ENCODE data around the gene HPGDS.
"Not testable (repeated sequence)": the region's sequence is repeated elsewhere in the genome, so short reads cannot be mapped to it uniquely, and the experiment has no call there.

The HPGDS gene

DNA sequence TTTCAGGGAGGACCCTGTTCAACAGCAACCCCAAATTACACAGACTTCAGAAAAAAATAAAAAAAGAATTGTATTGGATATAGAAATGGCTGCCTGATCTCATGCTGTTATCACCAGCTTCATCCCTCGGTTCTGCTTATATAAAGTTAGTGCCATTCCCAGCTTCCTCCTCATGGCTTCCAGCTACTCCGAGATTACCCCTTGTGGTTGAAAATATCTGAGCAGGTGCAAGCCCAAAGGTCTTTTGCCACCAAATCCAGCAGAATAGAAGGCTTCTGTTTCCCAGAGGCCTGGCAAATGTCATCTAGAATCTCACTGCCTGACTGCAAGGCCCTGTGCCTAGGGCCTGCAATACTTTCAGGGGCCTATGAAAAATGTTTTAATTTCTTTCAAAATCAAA is 13.8 kb upstream of the HPGDS start:
- DNase-seq, result no peak

- no peak for DNase-seq
These were observed 11.8 kb upstream of the HPGDS start for GRCh38 chr4:94354474-94354896.

- no peak for DNase-seq
These were observed 10.4 kb upstream of the HPGDS start for GRCh38 chr4:94352996-94353395.

DNA sequence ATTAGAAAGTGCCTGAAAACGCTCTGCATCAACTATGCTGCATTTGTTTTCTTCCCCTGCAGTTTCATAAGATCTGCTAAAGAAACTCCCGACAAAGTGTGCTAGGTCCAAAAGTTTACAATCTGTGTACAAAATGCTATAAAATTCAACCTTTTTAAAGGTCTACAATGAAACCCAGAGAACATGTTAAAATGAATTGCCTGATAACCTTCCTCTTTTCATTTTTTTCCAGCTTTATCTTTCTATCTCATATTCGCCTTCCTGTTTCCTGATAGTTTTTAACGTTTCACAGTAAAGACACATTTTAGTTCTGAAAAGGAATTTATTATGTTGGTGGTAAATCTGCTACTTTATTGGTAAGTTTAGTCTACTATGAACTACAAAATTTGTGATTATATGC is 9.5 kb upstream of the HPGDS start:
- DNase-seq, result no peak

DNA sequence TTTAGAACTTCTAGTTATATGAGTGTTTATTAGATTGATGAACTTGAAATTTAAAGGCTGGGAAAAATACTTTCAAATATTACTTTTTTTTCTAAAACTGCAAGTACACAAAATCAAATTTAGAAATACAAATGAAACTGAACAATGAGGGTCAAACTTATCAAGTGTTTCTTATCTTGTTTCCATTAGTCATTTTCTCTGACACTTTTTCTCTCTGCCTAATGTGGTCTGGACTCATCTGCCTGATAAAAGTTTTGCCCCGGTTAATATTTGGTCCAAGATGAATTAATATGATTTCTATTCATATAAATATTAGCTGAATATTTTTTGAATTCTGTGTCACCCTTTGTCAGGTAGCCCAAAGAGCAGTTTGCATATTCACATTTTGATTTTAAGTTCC is 8.7 kb upstream of the HPGDS start:
- no peak for DNase-seq

- no peak for DNase-seq
These were observed 7.5 kb upstream of the HPGDS start for GRCh38 chr4:94350095-94350494.

DNA sequence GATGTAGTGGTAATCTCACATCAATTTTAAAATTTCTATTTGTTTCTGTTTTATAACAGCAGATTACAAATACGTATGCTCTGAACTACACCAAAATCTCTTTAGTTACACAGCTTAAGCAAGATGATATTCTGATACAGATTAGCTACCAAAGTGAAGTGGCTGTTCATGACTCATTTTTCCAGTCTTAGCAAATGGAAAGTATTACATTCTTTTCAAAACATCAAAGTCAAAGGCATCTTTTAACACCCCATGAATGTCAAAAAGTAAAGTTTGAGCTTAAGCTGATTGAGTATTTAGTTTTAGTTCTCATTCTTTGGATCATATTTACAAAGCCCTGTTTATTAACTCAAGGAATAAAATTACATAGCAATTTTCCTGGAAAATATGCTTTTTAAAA is 6.6 kb upstream of the HPGDS start:
- no peak for DNase-seq

DNA sequence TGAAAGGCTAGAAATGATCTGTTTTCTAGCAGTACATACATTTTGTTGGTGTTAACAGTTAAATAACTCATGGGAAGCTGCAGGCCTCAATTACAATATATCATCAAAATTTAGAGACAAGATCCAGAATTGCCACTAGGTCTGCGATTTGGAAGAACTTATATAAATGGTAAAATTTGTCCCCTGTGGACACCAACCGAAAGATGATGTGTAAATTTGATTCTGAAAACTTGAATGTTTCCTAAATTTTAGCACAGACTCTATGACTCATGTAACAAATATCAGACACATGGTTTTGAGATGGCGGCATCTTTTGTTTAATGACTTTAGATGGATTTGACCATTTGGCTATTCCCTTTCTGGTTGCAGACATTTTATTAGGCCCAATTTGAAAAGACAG is 6.0 kb upstream of the HPGDS start:
- DNase-seq, result no peak

DNA sequence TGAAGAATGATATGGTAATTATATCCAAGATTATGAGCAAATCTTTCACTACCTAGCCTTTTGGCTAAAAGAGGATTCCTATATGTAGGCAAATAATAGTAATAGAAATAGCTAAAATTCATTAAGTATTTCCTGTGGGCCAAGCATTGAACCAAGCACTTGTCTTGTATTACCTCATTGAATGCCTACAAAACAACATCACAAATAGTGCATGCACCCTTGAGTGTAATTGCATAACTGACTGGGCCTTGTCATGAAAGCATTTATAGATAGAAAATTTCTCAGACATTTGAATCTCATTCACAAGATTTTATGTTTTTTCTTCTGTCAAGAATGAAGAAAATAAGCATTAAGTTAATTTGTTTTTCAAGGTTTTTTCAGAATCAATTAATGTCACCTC is 3.9 kb upstream of the HPGDS start:
- DNase-seq, result no peak

GRCh38 chr4:94345969-94346368 is 3.3 kb upstream of the HPGDS start:
- DNase-seq, result no peak

- no peak for DNase-seq
These were observed 2.6 kb upstream of the HPGDS start for GRCh38 chr4:94345266-94345665.

DNA sequence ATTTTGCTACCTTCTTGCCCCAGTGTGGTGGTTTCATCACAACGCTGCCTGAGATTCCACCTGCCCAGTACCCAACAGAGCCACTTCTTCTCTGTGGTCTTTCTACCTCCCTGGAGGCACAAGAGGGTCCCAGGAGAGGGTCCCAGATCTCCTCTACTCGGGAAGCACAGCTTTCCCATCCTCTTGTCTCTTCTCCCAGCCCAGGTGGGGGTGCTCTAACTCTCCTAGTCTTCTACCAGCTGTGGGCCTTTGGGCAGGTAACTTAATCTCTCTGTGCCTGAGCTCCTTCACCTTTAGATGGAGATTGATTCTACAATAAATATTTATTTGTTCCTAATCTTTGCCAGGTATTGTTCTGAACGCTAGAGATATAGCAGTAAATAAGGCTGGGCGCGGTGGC is 1.8 kb upstream of the HPGDS start:
- DNase-seq, result no peak

GRCh38 chr4:94341481-94342370 is 910 bp downstream of the HPGDS start:
- DNase-seq, result no peak

- DNase-seq, result peak; percentile 13 to 26
These were observed 2.9 kb downstream of the HPGDS start for GRCh38 chr4:94339779-94340178.

GRCh38 chr4:94338681-94339351 is 3.8 kb downstream of the HPGDS start:
- DNase-seq, result no peak

- DNase-seq, result not testable (repeated sequence)
These were observed 5.8 kb downstream of the HPGDS start for GRCh38 chr4:94336791-94337190.

DNA sequence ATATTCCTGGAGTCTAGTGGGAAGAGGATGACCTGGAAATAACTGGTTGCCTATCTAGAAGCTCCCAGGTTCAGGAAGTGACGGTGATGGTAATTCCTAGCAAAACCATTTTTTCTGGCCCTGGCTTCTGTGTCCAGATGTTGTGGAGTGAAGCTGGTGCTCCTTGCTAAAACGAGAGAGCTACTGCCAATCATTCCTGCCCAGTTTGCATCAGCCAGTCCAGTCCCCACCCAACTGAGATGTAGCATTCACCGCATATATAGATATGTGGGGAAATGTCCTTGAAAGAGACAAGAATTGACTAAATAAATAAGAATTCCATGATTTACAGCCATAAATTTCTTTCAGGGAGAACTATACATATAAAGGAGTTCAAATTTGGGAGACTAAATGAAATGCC is 6.3 kb downstream of the HPGDS start:
- DNase-seq, result no peak

- DNase-seq, result no peak
These were observed 7.7 kb downstream of the HPGDS start for GRCh38 chr4:94334962-94335361.

GRCh38 chr4:94334476-94334875 is 8.2 kb downstream of the HPGDS start:
- no peak for DNase-seq

DNA sequence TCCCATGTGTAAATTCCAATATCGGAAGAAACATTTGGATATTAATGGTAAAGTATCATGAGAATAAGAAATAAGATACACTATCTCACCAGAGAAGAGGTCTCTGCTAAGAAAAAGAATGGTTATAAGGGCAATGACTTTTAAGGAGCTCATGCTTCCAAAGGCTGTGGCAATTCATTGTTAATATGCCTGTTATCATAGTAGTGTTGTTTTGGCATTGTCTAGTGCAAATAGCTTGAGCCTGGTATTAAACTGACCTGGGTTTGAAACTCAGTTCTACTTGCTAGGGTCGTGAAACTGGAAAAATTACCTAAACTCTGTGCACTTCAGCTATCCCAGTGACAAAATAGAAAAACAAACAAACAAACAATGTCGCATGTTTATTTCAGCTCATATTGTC is 8.8 kb downstream of the HPGDS start:
- DNase-seq, result no peak

DNA sequence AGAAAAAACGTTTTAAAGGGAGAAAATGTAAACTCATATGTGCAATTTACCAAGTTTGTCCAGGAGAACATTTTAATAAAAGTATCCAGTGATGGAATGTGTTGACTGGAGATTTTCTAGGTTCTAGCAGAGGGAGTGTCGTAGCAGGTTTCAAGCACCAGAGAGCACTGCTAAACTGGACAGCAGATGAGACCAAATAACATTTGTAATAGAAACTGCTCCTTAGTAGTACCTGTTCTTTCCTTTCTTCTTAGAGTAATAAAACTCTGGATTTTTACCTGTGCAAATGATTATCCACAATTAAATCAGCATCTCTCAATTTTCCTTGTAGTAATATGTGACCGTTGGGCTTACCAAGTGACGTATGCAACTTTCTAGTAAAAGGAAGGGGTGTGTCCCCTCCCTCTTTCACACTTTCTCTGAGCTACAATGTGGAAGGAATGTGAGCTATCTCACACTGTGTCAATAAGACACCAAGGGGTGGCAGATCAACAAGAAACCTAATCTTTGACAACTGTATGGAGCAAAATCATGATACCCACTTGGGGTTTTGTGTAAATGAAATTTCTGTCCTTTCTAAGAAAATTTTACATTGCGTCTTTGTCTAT is 9.5 kb downstream of the HPGDS start:
- DNase-seq, result no peak

DNA sequence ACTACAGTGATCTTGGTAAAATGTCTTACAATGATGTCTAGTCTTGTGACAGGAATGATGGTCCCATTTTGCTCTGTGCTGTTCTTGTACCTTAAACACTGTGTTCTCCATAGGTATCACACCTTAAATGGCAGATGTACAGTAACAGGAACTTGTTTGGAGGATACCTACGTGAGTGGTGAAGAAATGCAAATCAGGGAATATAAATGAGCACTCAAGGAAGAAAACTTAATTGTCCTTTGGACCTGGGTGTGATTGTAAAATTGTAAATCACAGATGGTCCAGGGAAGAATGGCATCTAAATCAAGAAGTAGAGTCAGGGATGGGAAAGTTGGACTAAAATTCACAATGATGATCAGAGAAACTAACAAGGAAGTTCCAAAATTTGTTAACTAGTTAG is 12.7 kb downstream of the HPGDS start:
- DNase-seq, result no peak

DNA sequence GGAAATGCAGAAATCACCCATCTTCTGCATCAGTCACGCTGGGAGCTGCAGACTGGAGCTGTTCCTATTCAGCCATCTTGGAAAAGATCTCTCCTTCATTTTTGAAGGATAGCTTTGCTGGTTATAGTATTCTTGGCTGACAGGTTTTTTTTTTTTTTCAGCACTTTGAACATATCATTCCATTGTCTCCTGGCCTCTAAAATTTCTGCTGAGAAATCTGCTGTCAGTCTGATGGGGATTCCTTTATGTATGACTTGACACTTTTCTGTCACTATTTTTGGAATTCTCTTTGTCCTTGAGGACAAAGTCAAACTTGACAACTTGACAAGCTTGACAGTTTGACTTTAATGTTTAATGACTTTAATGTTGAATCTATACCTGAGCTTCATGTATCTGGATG is 16.8 kb downstream of the HPGDS start:
- DNase-seq, result no peak

GRCh38 chr4:94319927-94320326 is 22.7 kb downstream of the HPGDS start:
- DNase-seq, result not testable (repeated sequence)
